Coronary artery (tissue), 2 donors: ENCODE results near the gene MATCAP1.

ENCODE experiments used
- DNase-seq: peaks from one replicate; pipeline ENCODE4 v3.0.0-alpha.2; 2017; ENCODE audit warnings: low spot score
- H3K27ac ChIP-seq, 2 donors: fragments of 200-600 bp; sonication (generic); one replicate each; pipeline ENCODE4 v1.5.1; 2016 to 2019
- H3K4me3 ChIP-seq: fragments of 200-600 bp; sonication (generic); 2 replicates; pipeline ENCODE4 v1.5.1; 2016; ENCODE audit warnings: mild to moderate bottlenecking, moderate library complexity
- TF ChIP-seq, protein P1 (sequence below): fragments of 200-600 bp; sonication (generic); IDR thresholded peaks from one replicate; pipeline ENCODE4 v1.5.1; 2019; ENCODE audit warnings: antibody characterized with exemption

Gene MATCAP1

GRCh38 chr16:67154578-67155294 is 29.0 kb downstream of the MATCAP1 start:
- Histone ChIP-seq H3K4me3 (peak overlapping the region; percentile 65), H3K27ac (no peak overlapping the region)
- TF ChIP-seq, protein P1, sequence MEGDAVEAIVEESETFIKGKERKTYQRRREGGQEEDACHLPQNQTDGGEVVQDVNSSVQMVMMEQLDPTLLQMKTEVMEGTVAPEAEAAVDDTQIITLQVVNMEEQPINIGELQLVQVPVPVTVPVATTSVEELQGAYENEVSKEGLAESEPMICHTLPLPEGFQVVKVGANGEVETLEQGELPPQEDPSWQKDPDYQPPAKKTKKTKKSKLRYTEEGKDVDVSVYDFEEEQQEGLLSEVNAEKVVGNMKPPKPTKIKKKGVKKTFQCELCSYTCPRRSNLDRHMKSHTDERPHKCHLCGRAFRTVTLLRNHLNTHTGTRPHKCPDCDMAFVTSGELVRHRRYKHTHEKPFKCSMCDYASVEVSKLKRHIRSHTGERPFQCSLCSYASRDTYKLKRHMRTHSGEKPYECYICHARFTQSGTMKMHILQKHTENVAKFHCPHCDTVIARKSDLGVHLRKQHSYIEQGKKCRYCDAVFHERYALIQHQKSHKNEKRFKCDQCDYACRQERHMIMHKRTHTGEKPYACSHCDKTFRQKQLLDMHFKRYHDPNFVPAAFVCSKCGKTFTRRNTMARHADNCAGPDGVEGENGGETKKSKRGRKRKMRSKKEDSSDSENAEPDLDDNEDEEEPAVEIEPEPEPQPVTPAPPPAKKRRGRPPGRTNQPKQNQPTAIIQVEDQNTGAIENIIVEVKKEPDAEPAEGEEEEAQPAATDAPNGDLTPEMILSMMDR = no peak

GRCh38 chr16:67151431-67152097 is 32.2 kb downstream of the MATCAP1 start:
- Histone ChIP-seq H3K27ac (peak overlapping the region; percentile 87 to 91), H3K4me3 (peak overlapping the region; percentile 75)
- TF ChIP-seq, protein P1 = no peak
- DNase-seq = no peak

More at GRCh38 chr16:67154578-67155294, 29.0 kb downstream of the MATCAP1 start:
- DNase-seq = no peak

GRCh38 chr16:67150833-67151396 is 32.8 kb downstream of the MATCAP1 start, which contains the start of gene B3GNT9:
Gene B3GNT9 (minus strand): TSS chr16:67150998. CDS start chr16:67150485, 513 bp downstream.
- H3K4me3 ChIP-seq = peak within 1 kb of the TSS; percentile 75
- DNase-seq = peak; percentile 85
- TF ChIP-seq, protein P1 = no peak
- H3K27ac ChIP-seq = peak within 1 kb of the TSS; percentile 87 to 91

DNA sequence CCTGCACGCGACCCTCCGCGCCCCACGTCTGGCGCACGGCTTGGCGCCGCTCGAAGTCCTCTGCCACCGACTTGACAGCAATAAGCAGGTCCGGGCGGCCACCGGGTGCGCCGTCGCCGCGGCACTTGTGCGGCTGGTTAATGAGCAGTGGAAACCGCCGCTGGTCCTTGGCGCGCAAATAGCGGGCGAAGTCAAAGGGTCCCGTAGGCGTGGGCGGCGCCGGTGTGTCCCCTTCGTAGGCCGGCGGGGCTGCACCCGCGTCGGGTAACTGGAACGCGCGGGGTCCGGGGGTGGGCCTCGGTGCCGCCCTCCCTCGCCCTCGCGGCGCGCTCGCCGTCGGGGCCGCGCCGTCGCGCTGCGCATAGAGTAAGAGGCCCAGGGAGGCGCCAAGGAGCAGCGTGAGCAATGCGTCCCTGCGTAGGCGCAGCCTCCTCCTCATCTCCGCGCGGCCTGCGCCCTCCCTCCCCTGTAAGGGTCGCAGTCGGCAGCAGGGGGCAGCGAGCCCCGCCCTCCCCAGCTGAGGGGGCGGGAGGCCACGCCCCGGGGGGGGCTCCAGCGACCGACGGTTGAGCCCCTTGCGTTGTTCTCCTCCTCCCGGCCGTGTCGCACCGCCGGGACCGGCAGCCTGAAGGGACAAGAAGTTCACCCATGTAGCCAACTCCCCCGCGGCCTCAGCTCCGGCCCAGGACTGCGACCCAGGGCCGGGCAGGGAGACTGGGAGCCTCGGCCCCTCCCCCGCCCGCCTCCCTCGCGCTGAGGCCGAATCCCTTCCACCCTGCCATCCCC is 33.5 kb downstream of the MATCAP1 start:
- TF ChIP-seq, protein P1 = no peak
- Histone ChIP-seq H3K4me3 (peak overlapping the region; percentile 75), H3K27ac (peak overlapping the region; percentile 87 to 91)
- peak; percentile 75 for DNase-seq

DNA sequence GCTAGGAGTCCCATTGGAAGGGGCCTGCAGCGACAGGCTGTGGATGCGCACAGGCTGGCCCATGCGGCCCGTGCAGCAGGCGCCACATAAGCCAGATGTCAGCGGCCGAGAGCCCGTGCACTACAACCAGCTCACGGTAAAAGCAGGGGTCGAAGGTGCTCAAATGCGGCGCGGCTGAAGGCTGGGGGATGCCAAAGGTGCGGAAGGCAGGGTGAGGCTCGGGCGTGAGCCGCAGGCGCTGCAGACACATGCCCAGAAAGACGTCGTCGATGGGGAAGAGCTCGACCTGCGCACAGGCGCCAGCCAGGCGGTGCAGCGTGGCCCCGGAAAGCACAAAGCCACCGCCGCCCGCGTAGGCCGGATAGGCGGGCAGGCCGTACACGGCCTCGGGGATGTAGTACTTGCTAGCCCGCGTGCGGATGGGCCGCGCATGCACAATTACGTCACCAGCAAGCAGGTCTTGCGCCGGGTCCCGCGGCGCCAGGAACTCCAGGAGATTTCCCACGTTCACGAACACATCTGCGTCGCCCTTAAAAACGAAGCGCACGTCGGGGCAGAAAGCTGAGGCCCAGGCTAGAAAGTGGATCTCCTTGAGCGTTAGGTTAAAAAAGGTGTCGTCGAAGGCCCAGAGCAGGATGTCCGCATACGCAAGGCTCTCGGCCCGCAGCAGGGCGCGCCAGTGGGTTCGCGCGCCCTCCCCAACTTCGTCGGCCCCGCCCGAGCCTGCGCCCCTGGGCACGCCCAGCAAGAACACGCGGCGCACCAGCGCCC is 34.3 kb downstream of the MATCAP1 start:
- peak; percentile 71 for DNase-seq
- Histone ChIP-seq H3K27ac (peak overlapping the region; percentile 87 to 91), H3K4me3 (peak overlapping the region; percentile 75)
- TF ChIP-seq, protein P1 = no peak

DNA sequence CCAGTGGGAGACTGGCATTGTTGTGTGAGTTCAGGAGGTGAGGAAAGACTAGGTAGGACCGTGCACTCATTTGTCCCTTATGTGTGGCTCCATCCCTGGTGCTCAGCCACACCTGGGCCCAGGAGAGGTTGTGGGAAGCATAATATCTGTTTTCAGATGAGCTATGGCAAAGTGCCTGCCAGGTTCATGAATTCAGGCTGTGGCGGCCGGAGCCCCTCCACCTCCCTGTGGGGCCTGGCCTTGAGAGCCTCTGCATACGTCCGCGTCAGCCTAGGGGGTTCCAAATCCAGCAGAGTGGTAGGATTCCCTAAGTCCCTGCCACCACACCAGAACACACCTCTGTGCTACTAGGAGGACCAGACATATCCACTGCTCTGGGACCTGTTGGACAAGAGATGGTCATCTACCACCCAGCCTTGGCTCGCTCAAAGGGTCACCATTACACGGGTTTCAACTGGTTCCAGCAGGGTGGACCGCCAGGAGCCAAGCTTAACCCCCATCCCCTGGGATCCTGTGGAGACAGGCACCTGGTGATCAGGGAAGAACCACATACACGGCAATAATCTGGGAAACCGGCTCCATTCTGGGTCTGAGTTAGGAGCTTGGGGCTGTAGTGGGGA is 35.0 kb downstream of the MATCAP1 start:
- DNase-seq = peak; percentile 71
- Histone ChIP-seq H3K4me3 (no peak overlapping the region), H3K27ac (no peak overlapping the region)
- TF ChIP-seq, protein P1 = no peak
